K562 (cell line): ENCODE measurements around the gene ANO2.

Experiments used
- ELK1 ChIP-seq: sonication (generic); formaldehyde crosslinking; IDR thresholded peaks from 2 replicates; pipeline ENCODE4 v1.8.1; 2022; ENCODE audit warnings: missing genetic modification reagents
- FOXM1 ChIP-seq, 2 experiments: fragments of 450-650 bp in 1 of 2; sonication (generic) in 1 of 2; formaldehyde crosslinking in 1 of 2; IDR thresholded peaks; 2 replicates each; pipeline versions ENCODE4 v1.6.1 to v1.9.0; 2017 to 2022; ENCODE audit warnings: low read depth in 2 of 2, mild to moderate bottlenecking in 2 of 2, missing genetic modification reagents in 1 of 2, moderate library complexity in 1 of 2
- HDAC2 ChIP-seq: fragments of 450-650 bp; IDR thresholded peaks from 2 replicates; pipeline ENCODE4 v1.6.1; 2016; ENCODE audit warnings: mild to moderate bottlenecking
- KLF1 ChIP-seq: fragments of 450-650 bp; IDR thresholded peaks from 2 replicates; pipeline ENCODE4 v1.6.1; 2016; ENCODE audit warnings: missing genetic modification characterization, missing compliant biosample characterization
- POLR2A ChIP-seq: fragments of 450-650 bp; conservative IDR thresholded peaks from 2 replicates; pipeline ENCODE4 v1.6.1; 2016
- RAD21 ChIP-seq, 2 experiments: fragments of 250-450 bp in 1 of 2; fragments of 450-650 bp in 1 of 2; sonication (Bioruptor Pico) in 1 of 2; formaldehyde crosslinking in 1 of 2; IDR thresholded peaks in 1 of 2; conservative IDR thresholded peaks in 1 of 2; 2 replicates each; pipeline versions ENCODE4 v1.4.0 to v1.8.0; 2020 to 2022; ENCODE audit warnings: mild to moderate bottlenecking in 2 of 2, moderate library complexity in 1 of 2
- RAD51 ChIP-seq: fragments of 450-650 bp; IDR thresholded peaks from 2 replicates; pipeline ENCODE4 v1.7.1; 2016; ENCODE audit warnings: low read depth, mild to moderate bottlenecking, borderline replicate concordance
- SMARCB1 ChIP-seq: IDR thresholded peaks from 2 replicates; pipeline ENCODE4 v1.6.1; 2011; ENCODE audit warnings: improper control_type of control experiment, low read depth; ENCODE audit not compliant: insufficient read length
- SP1 ChIP-seq: sonication (generic); formaldehyde crosslinking; IDR thresholded peaks from 2 replicates; pipeline ENCODE4 v1.8.1; 2022; ENCODE audit warnings: mild to moderate bottlenecking, missing genetic modification reagents
- SPI1 ChIP-seq: IDR thresholded peaks from 2 replicates; pipeline ENCODE4 v1.6.1; 2011; ENCODE audit warnings: low read depth, low read length, control low read depth, borderline replicate concordance
- TBP ChIP-seq: optimal IDR thresholded peaks from 2 replicates; pipeline ENCODE3; 2011; ENCODE audit warnings: low read depth, low read length, improper control_type of control experiment
- TCF7 ChIP-seq: sonication (generic); IDR thresholded peaks from 2 replicates; pipeline ENCODE4 v1.6.1; 2016; ENCODE audit warnings: antibody characterized with exemption, borderline replicate concordance
- TRIM25 ChIP-seq: fragments of 450-650 bp; IDR thresholded peaks from 2 replicates; pipeline ENCODE4 v1.7.0; 2016; ENCODE audit warnings: borderline replicate concordance
- ZBTB49 ChIP-seq: sonication (generic); formaldehyde crosslinking; IDR thresholded peaks from 2 replicates; pipeline ENCODE4 v1.8.0; 2022; ENCODE audit warnings: missing genetic modification reagents, mild to moderate bottlenecking, borderline replicate concordance

- no peak for TF ChIP-seq HDAC2
- TF ChIP-seq RAD21 (CRISPR knock-in tag; conservative IDR thresholded peaks at IDR 0.05 in 1 of 2, IDR thresholded peaks at IDR 0.05 in 1 of 2), result no peak
- no peak for TF ChIP-seq KLF1 (tag)
- TF ChIP-seq FOXM1 (IDR thresholded peaks at IDR 0.05; ENCODE audit: low read depth), result no peak
- TF ChIP-seq FOXM1 (CRISPR knock-in tag; IDR thresholded peaks at IDR 0.05; ENCODE audit: low read depth), result no peak
- no peak for TF ChIP-seq ELK1 (CRISPR knock-in tag)
- TF ChIP-seq SMARCB1, result no peak
- no peak for TF ChIP-seq ZBTB49 (CRISPR knock-in tag)
- no peak for TF ChIP-seq TCF7
- no peak for TF ChIP-seq TBP
- TF ChIP-seq SPI1, result no peak
- TF ChIP-seq POLR2A, result no peak
- no peak for TF ChIP-seq RAD51
- TF ChIP-seq SP1, result no peak
- no peak for TF ChIP-seq TRIM25
Measured at GRCh38 chr12:5973461-5974115, 28.5 kb upstream of the ANO2 start.
